Neural cell (in vitro differentiated cells): ENCODE measurements around the gene SMO. TPM values are rescaled to one million over a fixed set of nuclear protein-coding genes. Genes with fewer than 3 reads are reported as not detected.

Experiments
- H2AFZ ChIP-seq: fragments of 200-600, 300-800 bp; sonication (generic), shearing (Covaris generic); 2 replicates; pipeline ENCODE4 v1.6.0; 2014; ENCODE audit warnings: low read depth, mild to moderate bottlenecking, antibody characterized with exemption, low read length, moderate library complexity
- H3F3A ChIP-seq: fragments of 200-600 bp; shearing (Covaris generic); 2 replicates; pipeline ENCODE4 v1.6.1; 2016; ENCODE audit warnings: mild to moderate bottlenecking, moderate library complexity, mixed read lengths, antibody characterized with exemption, low read length; ENCODE audit not compliant: insufficient read depth, poor library complexity, severe bottlenecking
- H3K27ac ChIP-seq: fragments of 200-600, 300-800 bp; sonication (generic), shearing (Covaris generic); 2 replicates; pipeline ENCODE4 v1.5.1; 2014; ENCODE audit warnings: mild to moderate bottlenecking, low read length, moderate library complexity
- H3K27me3 ChIP-seq: fragments of 300-800, 200-600 bp; sonication (generic), shearing (Covaris generic); 2 replicates; pipeline ENCODE4 v1.6.0; 2014; ENCODE audit warnings: mild to moderate bottlenecking, low read depth, low read length, moderate library complexity; ENCODE audit not compliant: insufficient read depth
- H3K36me3 ChIP-seq: fragments of 300-800, 200-600 bp; sonication (generic), shearing (Covaris generic); 2 replicates; pipeline ENCODE4 v1.5.1; 2014; ENCODE audit warnings: mild to moderate bottlenecking, antibody characterized with exemption, low read length, moderate library complexity; ENCODE audit not compliant: insufficient read depth
- H3K4me2 ChIP-seq: fragments of 300-800, 200-600 bp; sonication (generic), shearing (Covaris generic); 2 replicates; pipeline ENCODE4 v1.6.0; 2014; ENCODE audit warnings: mild to moderate bottlenecking, low read length
- H3K4me3 ChIP-seq: fragments of 300-800, 200-600 bp; sonication (generic), shearing (Covaris generic); 2 replicates; pipeline ENCODE4 v1.5.1; 2014; ENCODE audit warnings: mild to moderate bottlenecking, low read length, moderate library complexity
- H3K79me2 ChIP-seq: fragments of 200-600 bp; shearing (Covaris generic); replicated peaks from 2 replicates; pipeline ENCODE4 v1.6.0; 2014; ENCODE audit warnings: mild to moderate bottlenecking, low read length, moderate library complexity; ENCODE audit not compliant: insufficient read depth
- H3K9ac ChIP-seq: fragments of 300-800, 200-600 bp; sonication (generic), shearing (Covaris generic); 2 replicates; pipeline ENCODE4 v1.6.1; 2016; ENCODE audit warnings: mild to moderate bottlenecking, low read length, mixed read lengths
- H3K9me2 ChIP-seq: fragments of 200-600 bp; shearing (Covaris generic); 2 replicates; pipeline ENCODE4 v1.6.1; 2016; ENCODE audit warnings: mild to moderate bottlenecking, low read length, mixed read lengths; ENCODE audit not compliant: insufficient read depth
- H3K9me3 ChIP-seq: fragments of 200-600, 300-800 bp; sonication (generic), shearing (Covaris generic); 2 replicates; pipeline ENCODE4 v1.6.1; 2016; ENCODE audit warnings: mild to moderate bottlenecking, mixed run types, low read length, moderate library complexity, mixed read lengths
- H4K20me1 ChIP-seq: fragments of 200-600 bp; shearing (Covaris generic); 2 replicates; pipeline ENCODE4 v1.6.1; 2016; ENCODE audit warnings: mild to moderate bottlenecking, mixed run types; ENCODE audit not compliant: insufficient read depth
- CTCF ChIP-seq: fragments of 450-650 bp; IDR thresholded peaks from 2 replicates; pipeline ENCODE4 v1.5.1; 2014; ENCODE audit warnings: antibody characterized with exemption, mild to moderate bottlenecking, moderate library complexity; ENCODE audit not compliant: poor library complexity, severe bottlenecking
- EP300 ChIP-seq: fragments of 450-650 bp; conservative IDR thresholded peaks from 2 replicates; pipeline ENCODE4 v1.6.1; 2014; ENCODE audit warnings: antibody characterized with exemption, mild to moderate bottlenecking, moderate library complexity; ENCODE audit not compliant: poor library complexity, severe bottlenecking
- EZH2 ChIP-seq: fragments of 200-600, 300-800 bp; shearing (Covaris generic), sonication (generic); IDR thresholded peaks from 2 replicates; pipeline ENCODE4 v1.6.1; 2014; ENCODE audit warnings: antibody characterized with exemption, low read length, borderline replicate concordance, mild to moderate bottlenecking; ENCODE audit not compliant: insufficient read depth, poor library complexity, severe bottlenecking
- MXI1 ChIP-seq: fragments of 450-650 bp; conservative IDR thresholded peaks from 2 replicates; pipeline ENCODE4 v1.6.1; 2014; ENCODE audit warnings: antibody characterized with exemption, mild to moderate bottlenecking; ENCODE audit not compliant: poor library complexity, severe bottlenecking
- POLR2AphosphoS5 ChIP-seq: IDR thresholded peaks from 2 replicates; pipeline ENCODE4 v1.6.1; 2012
- RAD21 ChIP-seq: fragments of 450-650 bp; conservative IDR thresholded peaks from 2 replicates; pipeline ENCODE4 v1.6.1; 2014; ENCODE audit warnings: antibody characterized with exemption, mild to moderate bottlenecking, moderate library complexity
- REST ChIP-seq: IDR thresholded peaks from 2 replicates; pipeline ENCODE4 v1.6.1; 2012; ENCODE audit warnings: borderline replicate concordance
- SMC3 ChIP-seq: fragments of 450-650 bp; conservative IDR thresholded peaks from 2 replicates; pipeline ENCODE4 v1.6.1; 2014; ENCODE audit warnings: antibody characterized with exemption, mild to moderate bottlenecking, moderate library complexity; ENCODE audit not compliant: poor library complexity
- TAF1 ChIP-seq: IDR thresholded peaks from 2 replicates; pipeline ENCODE4 v1.6.1; 2012; ENCODE audit warnings: low read depth
- polyA plus RNA-seq: library from polyadenylated mRNA; depleted of rRNA; stranded (reverse); fragments of >200 nt; gene quantifications from 2 replicates; pipeline ENCODE4 v1.2.3, GENCODE V29; 2014

Gene SMO
- polyA plus RNA-seq, 1 donor from 2014 or later, result 8.8 TPM

- peaks cover 31% of the 10 kb centered on the region for H3K79me2 ChIP-seq
- TF ChIP-seq EP300 (no peak), RAD21 (no peak), SMC3 (peak; percentile 35), CTCF (no peak), MXI1 (peak; percentile 39), POLR2AphosphoS5 (peak; percentile 48)
These were observed 36.9 kb downstream of the SMO start for GRCh38 chr7:129225206-129225930.

GRCh38 chr7:129225931-129226572 lies 37.6 kb downstream of the SMO start:
- H3K36me3 ChIP-seq, result no peaks in the 10 kb centered on the region
- H3K9me3 ChIP-seq, result no peaks in the 10 kb centered on the region
- peaks cover 6% of the 10 kb centered on the region for H3F3A ChIP-seq
- no peaks in the 10 kb centered on the region for H4K20me1 ChIP-seq
- peaks cover 36% of the 10 kb centered on the region for H3K79me2 ChIP-seq
- H3K9me2 ChIP-seq, result no peaks in the 10 kb centered on the region
- peak overlapping the region; percentile 77 for H3K4me3 ChIP-seq
- H3K27ac ChIP-seq, result peak overlapping the region; percentile 83
- peak; percentile 41 for TF ChIP-seq RAD21
- no peak for TF ChIP-seq EZH2
- no peak for TF ChIP-seq SMC3
- H3K27me3 ChIP-seq, result no peaks in the 10 kb centered on the region
- peak overlapping the region; percentile 78 for H3K4me2 ChIP-seq
- peak overlapping the region; percentile 87 for H3K9ac ChIP-seq
- H2AFZ ChIP-seq, result peak overlapping the region; percentile 60

More at GRCh38 chr7:129225206-129225930, 36.9 kb downstream of the SMO start:
- Histone ChIP-seq H3K9ac (peak overlapping the region; percentile 87), H3K9me3 (no peaks in the 10 kb centered on the region), H3K9me2 (no peaks in the 10 kb centered on the region), H3K4me3 (peak overlapping the region; percentile 77), H3F3A (peaks cover 6% of the 10 kb centered on the region), H3K4me2 (peak overlapping the region; percentile 78), H2AFZ (peak overlapping the region; percentile 60), H3K36me3 (no peaks in the 10 kb centered on the region), H3K27me3 (no peaks in the 10 kb centered on the region), H3K27ac (peak overlapping the region; percentile 83), H4K20me1 (no peaks in the 10 kb centered on the region)

GRCh38 chr7:129227646-129228578 lies 39.5 kb downstream of the SMO start:
- no peak overlapping the region for H3K4me2 ChIP-seq
- no peaks in the 10 kb centered on the region for H3K27me3 ChIP-seq
- H3K9me2 ChIP-seq, result no peaks in the 10 kb centered on the region
- no peak overlapping the region for H3K27ac ChIP-seq
- TF ChIP-seq TAF1, result no peak
- no peak for TF ChIP-seq CTCF
- no peak for TF ChIP-seq SMC3
- TF ChIP-seq RAD21, result no peak
- no peak for TF ChIP-seq EZH2
- TF ChIP-seq REST, result no peak
- no peak for TF ChIP-seq MXI1
- TF ChIP-seq EP300, result no peak
- no peak for TF ChIP-seq POLR2AphosphoS5
- peaks cover 44% of the 10 kb centered on the region for H3K79me2 ChIP-seq
- H2AFZ ChIP-seq, result no peak overlapping the region
- H3K9ac ChIP-seq, result no peak overlapping the region
- peak overlapping the region; percentile 77 for H3K4me3 ChIP-seq
- H4K20me1 ChIP-seq, result no peaks in the 10 kb centered on the region
- H3K36me3 ChIP-seq, result no peaks in the 10 kb centered on the region
- H3K9me3 ChIP-seq, result no peaks in the 10 kb centered on the region
- H3F3A ChIP-seq, result peaks cover 6% of the 10 kb centered on the region
